ENCODE data around the gene STRBP.
"Not testable (repeated sequence)": the region's sequence is repeated elsewhere in the genome, so short reads cannot be mapped to it uniquely, and the experiment has no call there.

Gene STRBP

DNA sequence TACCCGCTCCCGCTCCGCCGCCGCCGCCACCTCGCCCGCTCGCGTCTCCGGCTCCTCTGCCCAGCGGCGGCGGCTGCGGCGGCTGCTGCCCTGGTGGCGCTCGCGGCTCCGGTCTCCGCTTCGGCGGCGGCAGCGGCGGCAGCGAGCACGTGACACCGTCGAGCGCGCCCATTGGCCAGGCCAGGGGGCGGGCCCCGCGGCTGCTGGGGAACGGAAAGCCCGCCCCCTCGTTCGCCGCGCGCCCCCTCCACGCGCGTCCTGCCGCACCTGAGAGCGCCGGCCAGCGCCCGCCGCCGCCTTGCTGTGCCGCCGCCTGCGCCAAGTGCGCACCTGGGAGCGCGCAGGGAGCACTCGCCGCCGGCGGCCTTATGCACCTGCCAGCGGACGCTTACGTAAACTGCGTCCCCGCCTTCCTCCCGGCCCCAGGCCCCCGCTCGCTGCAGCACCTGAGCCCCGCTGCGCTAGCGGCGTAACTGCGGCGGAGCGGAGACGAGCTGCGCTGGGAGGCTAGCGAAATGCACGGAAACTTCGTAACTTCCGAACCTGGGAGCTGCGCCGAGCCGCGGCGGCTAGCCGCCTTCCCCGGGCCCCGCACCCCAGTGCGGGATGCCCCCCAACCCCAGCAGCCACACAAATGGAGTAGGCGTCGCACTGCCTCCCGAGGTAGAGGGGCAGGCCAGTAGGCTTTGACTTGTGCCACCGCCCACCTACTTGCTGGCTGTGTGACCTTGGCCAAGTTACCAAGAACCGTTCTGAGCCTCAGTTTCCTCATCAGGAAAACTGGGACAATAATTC, at the start of gene STRBP:
STRBP (minus strand) TSS at position 122 of the 795 bp plus-strand sequence. CDS start 84,452 bp downstream, outside the sequence.
- no peak for FAIRE-seq

DNA sequence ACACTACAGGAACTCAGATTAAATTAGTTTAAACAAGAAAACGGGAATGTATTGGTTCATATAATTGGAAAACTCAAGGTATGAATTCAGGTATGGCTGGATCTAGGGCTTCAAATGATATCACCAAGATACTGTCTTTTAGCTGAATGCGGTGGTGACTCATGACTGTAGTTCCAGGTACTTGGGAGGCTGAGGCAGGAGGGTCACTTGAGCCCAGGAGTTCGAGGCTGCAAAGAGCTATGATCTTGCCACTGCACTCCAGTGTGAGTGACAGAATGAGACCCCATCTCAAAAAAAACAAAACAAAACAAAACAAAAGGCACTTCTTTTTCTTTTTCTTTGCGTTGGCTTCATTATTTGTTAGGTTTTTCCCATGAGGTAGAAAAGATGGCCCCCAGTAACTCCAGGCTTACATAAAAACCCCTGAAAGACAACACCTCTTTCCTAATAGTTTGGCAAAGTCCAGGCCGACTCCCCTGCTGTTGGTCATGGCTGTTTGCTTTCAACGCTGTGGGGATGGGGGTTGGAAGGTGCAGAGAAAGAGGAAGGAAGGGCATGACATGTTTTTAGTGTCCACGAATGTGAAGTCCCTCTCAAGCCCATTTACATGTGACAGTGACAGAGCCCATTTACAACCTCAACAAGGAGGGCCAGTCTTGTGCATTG, 47.8 kb upstream of the STRBP start:
- no peak for FAIRE-seq

DNA sequence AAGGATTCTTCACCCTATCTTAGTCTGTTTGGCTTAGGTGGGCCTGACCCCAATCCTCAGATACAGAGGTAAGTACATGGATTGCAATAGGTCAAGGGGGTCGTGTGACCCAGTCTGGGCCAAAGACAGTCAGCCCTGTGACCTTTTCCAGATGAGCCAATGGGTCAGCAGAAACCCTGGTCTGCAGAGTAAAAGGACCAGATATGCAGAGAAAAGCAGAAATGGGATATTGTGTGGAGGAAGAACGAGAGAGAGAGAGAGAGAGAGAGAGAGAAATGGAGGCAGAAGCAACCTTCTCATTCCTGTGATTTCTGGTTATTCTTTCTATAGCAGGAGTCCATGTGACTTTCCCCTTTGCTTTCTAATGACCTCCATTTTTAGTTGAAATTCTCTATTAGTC, 47.2 kb upstream of the STRBP start:
- FAIRE-seq: no peak

DNA sequence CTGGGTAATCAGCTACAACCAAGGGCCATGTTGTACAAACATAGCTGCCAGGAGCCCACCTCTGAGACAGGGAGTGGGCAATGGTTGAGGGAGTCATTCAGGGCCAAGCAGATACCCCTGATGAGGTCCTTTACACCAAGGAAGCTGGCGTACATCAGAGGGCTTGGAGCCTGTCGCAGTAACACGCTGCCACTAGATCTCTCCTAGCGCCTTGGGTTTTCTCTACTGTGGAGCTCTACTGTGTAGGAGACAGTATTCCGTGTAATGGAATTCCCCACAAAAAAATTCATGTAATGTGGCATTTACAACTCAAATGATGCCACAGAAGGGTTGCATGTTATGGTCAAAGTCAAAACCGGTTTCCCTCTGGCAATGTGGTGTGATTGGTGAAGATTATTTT, 46.2 kb upstream of the STRBP start:
- no peak for FAIRE-seq

DNA sequence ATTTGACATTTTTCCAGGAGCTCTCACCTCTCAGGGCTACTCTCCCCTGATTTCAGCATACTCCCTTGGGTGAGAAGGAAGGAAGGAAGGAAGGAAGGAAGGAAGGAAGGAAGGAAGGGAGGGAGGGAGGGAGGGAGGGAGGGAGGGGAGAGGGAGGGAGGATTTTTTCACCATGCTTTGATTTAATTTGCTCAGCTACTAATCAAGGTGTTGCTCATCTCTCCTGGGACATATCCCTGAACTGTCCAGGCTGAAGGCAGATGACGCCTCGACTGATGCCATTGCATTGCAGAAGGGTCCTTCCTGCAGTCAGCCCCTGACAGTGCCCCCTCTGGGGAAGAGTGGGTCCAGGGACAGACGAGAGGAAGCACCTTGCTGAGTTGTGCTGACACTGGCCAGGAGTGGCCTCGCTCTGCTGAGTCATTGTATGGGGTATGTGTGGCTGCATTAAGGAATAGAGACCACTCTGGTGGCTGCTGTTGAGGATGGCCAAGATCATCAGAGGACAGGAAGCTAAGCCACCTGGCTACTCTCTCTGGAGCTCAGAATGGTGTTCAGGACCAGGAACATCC, 44.0 kb upstream of the STRBP start:
- FAIRE-seq: no peak

DNA sequence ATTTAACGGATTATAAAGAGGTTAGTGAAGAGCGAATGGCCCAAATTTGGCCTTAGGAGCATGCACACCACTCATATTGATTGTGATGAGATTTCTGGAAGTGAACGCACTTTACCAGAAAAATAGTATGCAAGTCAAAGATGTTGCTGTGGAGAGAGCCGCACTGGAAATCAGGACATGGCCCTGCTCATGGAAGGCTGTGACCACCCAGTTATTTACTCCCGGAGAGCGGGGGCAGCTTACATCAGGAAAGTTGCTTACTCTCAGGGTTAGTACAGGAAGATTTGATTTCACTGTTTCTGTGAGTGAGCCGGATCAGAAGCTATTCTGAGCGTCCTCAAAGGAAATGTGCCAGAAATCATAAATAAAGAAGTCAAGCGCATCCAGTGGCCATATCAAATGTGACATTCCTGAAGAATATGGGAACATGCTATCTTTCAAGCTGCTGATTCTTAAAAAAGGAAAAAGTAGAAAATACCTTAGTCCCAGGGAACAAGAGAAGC, 42.9 kb upstream of the STRBP start:
- no peak for FAIRE-seq

DNA sequence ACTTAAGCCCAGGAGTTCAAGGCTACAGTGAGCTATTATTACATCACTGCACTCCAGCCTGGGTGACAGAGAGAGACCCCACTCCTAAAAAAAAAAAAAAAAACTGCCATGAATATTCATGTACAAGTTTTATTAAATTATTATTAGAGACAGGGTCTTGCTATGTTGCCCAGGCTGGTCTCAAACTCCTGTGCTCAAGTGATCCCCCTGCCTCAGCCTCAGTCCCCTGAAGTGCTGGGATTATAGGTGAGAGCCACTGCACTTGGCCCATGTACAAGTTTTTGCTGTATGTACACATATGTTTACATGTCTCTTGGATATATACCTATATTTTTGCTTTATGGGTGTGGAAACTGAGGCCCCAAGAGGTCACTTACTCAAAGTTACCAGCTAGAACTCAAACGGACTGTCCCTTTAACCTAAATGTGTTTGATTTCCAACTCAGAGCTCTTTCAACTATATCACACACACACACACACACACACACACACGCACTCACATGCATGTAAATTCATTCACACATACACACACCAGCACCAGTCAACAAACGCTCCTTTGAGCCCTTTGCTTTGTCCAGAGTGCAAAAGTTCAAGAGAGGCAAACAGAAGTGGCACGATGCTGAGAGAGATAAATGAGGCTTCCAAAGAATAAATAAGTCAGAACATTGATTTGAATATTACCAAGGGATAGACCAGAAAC, 42.3 kb upstream of the STRBP start:
- FAIRE-seq: no peak

DNA sequence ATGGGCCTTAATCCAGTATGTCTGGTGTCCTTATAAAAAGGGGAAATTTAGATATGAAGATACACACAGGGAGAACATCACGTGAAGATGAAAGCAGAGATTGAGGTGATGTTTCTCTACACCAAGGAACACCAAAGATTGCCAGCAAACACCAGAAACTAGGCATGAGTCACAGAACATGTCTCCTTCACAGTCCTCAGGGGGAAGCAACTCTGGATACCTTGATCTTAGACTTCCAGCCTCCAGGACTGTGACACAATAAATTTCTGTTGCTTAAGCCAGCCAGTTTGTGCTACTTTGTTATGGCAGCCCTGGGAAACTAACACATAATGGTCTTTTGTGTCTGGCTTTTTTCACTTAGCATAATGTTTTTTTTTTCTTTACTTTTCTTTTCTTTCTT, 41.2 kb upstream of the STRBP start:
- no peak for FAIRE-seq

DNA sequence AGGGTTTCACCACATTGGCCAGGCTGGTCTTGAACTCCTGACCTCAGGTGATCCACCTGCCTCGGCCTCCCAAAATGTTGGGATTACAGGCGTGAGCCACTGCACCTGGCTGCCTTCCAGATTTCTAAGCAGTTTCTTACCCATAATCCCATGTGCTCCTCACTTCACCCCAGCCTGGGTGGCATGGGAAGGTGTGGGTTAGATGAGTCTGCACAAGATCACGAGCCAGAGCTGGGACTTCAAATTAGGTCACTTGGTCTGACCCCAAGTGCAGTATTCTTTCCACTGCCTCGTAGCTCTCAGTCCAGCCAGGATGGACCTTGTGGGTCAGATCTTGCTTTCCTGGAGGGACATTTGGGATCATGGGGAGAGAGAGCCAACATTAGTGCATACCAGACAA, 37.5 kb upstream of the STRBP start:
- no peak for FAIRE-seq

DNA sequence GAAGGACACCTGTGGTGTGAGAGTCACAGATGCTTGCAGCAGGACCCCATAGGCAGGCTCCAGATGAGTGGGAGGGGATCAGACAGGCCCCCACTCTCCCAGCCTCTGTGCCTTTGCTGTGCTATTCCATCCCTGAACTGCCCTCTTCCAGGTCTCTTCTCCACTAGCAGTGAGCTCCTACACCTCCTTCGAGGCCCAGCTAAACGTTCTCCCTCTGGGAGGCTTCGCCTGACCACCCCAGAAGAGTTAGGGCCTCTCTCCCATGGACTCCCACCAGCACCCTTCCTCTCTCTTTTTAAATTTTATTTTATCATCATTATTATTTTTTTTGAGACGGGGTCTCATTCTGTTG, 35.9 kb upstream of the STRBP start:
- no peak for FAIRE-seq

DNA sequence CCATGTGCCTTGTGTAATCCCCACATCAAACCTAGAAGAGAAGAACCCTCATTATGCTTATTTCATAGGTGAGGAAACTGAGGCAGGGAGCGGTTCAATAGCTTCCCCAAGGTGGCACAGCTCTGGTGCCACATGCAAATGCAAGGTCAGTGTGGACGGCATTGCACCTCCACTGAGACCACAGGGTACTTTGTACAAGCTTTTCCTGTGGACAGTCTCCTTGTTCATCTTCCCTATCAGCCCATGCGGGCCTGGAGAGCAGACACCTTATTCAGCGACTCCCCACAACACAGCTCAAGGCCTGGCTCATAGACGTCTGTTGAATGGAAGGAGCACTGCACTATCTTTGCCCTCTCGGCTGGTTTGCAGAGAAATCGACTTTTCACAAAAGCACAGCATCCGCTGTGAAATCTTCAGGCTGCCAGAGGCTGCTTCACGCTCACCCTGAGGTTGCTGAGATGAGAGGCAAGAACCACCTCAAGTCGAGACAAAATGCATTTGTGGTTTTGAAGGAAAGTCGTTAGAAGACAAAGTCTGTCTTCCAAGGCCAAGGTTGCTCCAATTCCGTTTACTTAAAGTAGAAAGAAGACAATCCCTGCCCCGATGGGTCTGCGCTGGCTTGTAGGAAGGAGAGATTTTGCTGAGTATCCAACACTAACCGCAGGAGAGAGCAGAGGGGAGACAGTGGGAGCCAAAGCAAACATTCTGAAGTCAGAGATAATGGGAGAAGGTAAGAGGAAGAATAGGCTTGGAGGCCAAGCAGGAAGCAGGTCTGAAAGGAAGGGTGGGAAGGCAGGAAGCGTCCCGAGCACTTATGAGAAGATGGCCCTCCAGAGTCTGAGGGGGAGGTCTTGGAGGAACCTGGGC, 34.2 kb upstream of the STRBP start:
- FAIRE-seq: no peak

DNA sequence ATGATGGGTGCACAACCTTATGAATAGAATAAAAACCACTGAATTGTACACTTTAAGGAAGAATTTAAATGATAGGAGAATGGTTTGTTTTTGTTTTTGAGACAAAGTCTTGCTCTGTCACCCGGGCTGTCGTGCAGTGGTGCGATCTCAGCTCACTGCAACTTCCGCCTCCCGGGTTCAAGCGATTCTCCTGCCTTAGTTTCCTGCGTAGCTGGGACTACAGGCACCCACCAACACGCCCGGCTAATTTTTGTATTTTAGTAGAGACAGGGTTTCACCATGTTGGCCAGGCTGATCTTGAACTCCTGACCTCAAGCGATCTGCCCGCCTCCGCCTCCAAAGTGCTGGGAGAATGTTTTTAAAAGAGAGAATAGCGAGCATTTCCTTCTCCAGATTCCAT, 33.5 kb upstream of the STRBP start:
- not testable (repeated sequence) for FAIRE-seq

DNA sequence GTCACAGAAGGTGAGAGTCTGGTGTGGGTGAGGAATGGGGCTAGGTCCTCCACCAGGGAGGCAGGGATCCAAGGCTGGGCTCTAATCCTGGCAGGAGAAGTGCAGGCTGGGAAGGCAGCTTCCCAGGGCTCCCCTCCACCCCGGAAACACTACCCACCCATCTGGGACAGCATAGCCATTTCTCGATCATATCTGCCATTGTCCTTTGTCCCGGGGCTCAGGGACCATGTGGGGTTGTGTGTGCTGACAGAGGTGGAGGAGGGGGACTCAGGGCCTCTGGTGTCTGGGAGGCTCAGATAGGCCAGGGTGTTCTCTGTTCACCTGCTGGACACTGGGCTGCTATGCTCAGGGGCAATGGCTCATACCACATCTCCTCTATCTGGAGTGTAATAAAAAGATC, 32.2 kb upstream of the STRBP start:
- FAIRE-seq: no peak

DNA sequence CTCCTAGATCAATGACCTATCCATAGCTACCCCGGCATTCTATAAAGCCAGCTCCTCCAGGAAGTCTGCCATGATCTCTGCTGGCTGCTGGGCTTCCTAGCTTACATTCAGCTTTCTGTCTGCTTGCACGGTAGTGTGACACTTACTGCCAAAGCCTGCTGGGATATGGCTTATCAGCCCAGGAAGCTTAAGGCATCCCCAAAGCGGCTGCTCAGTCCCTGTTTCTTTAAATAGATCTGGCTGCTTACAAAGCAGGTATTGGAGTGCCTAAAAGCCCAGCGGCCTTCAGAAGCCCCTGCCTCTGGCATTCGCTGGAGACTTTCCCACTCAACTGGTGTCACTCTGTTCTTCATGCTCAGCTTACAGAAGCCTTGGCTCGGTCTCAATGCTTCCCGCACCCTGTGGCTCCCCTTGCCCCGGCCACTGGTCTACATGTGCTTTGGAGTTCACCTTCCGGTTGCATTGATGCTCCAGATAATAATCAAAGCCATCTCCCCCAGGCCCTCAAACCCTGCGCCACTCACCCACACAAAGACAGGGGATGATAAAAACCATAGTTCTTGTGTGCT, 31.3 kb upstream of the STRBP start:
- no peak for FAIRE-seq

DNA sequence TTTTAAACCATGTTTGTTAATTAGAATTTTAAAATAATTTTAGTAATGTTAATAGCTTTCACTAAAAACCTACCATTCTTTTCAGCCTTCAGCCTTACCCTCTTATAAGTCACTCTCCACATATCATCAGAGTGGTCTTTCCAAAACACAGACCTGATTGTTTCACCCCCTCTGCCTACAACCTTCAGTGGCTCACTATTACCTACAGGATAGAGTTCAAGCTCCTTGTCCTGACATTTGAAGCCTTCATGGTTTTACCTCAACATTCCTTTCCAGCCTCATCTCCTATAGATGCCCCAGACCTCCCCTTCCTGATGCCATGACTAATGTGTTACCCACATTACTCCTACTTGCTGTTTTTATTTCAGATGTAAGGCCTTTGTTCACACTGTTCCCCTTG, 27.8 kb upstream of the STRBP start:
- no peak for FAIRE-seq

DNA sequence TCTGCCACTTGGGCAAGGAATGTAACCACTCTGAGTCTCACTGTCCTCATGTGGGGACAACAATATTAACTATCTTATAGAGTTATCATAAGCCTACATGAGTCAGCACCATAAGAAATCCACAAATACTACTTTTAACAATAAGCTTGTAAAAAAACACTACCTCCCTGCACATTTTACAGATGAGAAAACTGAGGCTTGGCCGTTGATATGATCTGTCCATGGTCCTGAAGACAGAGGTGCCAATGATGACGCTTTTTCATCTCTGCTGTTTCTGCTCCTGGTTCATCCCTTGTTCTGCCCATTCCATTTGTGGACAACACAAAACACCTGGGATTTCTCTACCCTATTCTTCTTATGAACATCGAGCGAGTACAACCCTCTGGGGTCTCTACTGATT, 23.4 kb upstream of the STRBP start:
- FAIRE-seq: no peak

DNA sequence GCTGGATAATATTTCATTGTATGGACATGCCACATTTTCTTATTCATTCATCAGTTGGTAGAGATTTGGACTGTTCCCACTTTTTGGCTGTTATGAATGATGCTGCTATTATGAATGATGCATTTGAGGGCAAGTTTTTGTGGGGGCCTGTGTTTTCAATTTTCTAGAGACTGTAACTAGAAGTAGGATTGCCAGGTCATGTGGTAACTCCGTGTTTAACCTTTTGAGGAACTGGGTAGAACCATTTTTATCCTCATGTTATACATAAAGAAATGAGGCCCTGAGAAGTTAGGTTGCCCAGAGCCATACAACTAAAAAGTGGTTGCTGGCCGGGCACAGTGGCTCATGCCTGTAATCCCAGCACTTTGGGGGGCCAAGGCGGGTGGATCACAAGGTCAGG, 22.4 kb upstream of the STRBP start:
- no peak for FAIRE-seq

DNA sequence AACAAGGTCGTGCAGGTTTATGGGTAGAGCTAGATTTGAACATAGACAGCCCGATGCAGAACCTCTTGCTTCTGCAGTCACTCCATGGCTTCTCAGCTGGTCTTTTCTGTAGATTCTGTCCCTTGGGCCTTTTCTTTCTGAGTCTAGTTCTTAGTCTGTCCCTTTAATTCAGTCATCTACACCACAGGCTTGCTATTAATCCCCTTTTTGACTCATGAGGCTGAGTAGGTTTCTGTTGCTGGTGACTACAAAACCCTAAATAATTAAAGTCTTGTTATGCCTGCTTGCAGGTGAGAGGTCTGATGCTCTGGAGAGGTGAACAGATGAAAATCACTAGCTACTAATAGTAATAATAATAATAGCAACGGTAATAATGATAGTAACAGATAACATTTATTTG, 19.3 kb upstream of the STRBP start:
- FAIRE-seq: no peak

DNA sequence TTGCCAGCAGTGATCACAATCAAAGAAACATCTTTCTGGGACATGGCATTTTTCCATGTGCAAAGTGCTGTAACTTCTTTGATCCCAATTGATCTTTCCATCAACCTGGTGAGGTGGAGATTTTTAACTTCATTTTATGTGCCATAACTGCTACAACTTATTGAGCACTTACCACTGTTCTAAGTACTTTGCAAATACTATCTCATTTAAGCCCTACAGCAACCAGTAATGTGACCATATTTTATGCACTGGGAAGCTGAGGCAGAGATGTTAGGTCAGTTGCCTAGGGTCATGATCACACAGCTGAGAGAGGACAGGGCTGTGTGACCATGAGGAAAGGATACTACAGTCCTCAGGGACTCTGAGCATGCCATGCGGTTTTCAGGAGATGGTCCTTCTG, 17.9 kb upstream of the STRBP start:
- FAIRE-seq: no peak

DNA sequence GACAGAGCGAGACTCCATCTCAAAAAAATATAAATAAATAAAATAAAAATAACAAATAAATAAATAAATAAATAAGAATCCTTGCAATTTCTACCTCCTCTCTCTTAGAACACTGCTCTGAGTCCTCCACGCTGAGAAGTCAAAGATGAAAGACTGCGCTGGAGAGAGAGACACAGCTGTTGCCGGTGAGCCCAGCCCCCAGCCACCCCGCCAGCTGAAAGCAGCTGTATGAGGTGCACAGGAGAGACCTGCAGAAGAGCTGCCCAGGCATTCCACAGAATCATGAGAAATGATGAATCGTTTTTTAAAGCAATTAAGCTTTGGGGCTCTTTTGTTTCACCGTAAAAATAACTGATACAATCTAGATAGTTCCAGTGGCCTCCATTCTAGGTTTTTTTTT, 16.3 kb upstream of the STRBP start:
- no peak for FAIRE-seq

DNA sequence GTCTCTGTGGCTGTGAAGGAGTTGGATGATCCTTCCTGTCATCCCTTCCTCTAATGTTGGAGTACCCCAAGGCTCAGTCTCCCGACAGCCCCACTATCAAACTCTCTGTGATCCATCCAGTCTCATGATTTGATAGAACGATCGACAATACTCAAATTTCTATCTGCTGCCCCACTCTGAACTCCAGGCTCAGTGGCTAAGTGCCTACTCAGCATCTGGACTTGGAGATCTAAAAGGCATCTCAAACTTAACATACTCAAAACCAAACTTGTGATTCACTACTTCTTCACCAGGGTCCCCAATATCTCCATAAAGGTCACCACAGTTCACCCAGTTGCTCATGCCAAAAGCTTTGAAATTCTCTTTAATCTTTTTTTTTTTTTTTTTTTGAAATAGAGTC, 15.1 kb upstream of the STRBP start:
- FAIRE-seq: no peak

DNA sequence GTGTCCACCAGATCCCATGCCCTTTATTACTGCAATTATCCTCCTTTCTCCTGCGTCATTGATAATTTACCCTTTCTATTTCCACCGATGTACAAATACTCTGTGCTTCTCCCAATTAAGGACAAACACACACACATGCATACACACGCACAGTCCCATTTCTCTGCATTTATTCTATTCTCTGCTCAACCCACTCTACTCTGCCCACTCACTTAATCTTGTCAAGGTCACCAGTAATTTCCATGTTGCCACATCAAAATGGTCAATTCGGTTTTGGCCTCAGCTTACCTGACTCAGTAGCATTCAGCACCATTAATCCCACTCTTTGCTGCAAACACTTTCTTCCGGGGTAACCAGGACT, 14.6 kb upstream of the STRBP start:
- no peak for FAIRE-seq
